Measurements from ENCODE around the gene NTSR2.

DNA sequence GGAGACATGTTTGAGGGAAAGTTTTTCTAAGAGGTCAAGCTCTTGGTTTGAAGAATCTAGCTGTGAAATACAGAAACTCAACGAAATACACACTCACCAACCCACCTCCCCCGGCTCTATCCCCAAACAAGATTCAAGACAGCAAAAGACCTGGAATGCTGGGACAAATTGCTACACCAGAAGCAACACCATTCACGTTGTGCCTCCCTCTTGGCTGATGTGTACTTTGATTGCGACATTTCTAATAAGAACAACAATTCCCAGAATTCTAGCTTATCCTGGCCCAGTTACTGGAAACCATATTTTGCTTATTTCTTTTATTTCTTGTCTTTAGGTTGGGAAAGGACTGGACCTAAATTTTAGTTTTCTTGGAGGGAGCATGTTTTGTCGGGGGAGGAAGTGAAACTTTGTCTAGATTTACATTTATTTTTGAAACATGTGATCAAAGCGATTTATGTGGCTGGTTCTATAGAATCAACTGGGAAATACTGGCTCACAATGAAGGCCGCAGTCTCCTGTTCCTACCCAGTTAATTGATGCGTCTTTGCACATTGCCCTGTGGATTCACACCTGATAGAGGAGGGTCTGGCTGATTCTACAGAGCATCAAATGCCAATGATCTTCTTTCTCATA, 46.8 kb upstream of the NTSR2 start:
- TF ChIP-seq REST (IDR thresholded peaks at IDR 0.05) (no peak), CHD4 (IDR thresholded peaks at IDR 0.05; ENCODE audit: borderline replicate concordance) (no peak), EP300 (IDR thresholded peaks at IDR 0.05) (no peak), RNF2 (IDR thresholded peaks at IDR 0.05; ENCODE audit: borderline replicate concordance, low read depth) (no peak)

All from A549 (cell line).